Body of pancreas (tissue), 4 donors: ENCODE measurements around the gene ARHGAP22. TPM values are rescaled to one million over a fixed set of nuclear protein-coding genes. Genes with fewer than 3 reads are reported as not detected.

Source experiments
- ATAC-seq: fragments of 150-250 bp; one replicate; pipeline ENCODE4 v1.9.1; 2016
- DNase-seq, 4 donors: peaks; one replicate each; pipeline ENCODE4 v3.0.0-alpha.2; 2019
- H3K27ac ChIP-seq, 4 donors: fragments of 200-600 bp; sonication (generic); 1 replicate in 3 of 4; 2 replicates in 1 of 4; pipeline versions ENCODE4 v1.5.1 to v1.6.1; 2016 to 2019; ENCODE audit warnings: mild to moderate bottlenecking in 1 of 4, mixed read lengths in 1 of 4, moderate library complexity in 1 of 4
- H3K27me3 ChIP-seq, 2 donors: fragments of 200-600 bp; sonication (generic); one replicate each; pipeline ENCODE4 v1.6.0; 2016; ENCODE audit warnings: mild to moderate bottlenecking in 1 of 2
- H3K36me3 ChIP-seq, 2 donors: fragments of 200-600 bp; sonication (generic); replicated peaks in 1 of 2; 2 replicates each; pipeline ENCODE4 v1.5.1; 2016; ENCODE audit warnings: low read depth in 2 of 2; ENCODE audit not compliant: insufficient read depth in 1 of 2
- H3K4me1 ChIP-seq: fragments of 200-600 bp; sonication (generic); one replicate; pipeline ENCODE4 v1.6.0; 2016
- H3K4me3 ChIP-seq, 2 donors: fragments of 200-600 bp; sonication (generic); 1 replicate in 1 of 2; 2 replicates in 1 of 2; pipeline ENCODE4 v1.5.1; 2016 to 2019
- H3K9me3 ChIP-seq, 3 donors: fragments of 200-600 bp; sonication (generic); 1 replicate in 2 of 3; 2 replicates in 1 of 3; pipeline ENCODE4 v1.5.1; 2016
- CTCF ChIP-seq, 7 experiments: fragments of 450-650 bp in 4 of 7; fragments of 200-600 bp in 3 of 7; sonication (generic) in 3 of 7; IDR thresholded peaks; one replicate each; pipeline ENCODE4 v1.5.1; 2016 to 2019; ENCODE audit warnings: antibody characterized with exemption in 7 of 7
- POLR2A ChIP-seq, 3 donors: fragments of 450-650 bp; IDR thresholded peaks; one replicate each; pipeline ENCODE4 v1.6.1; 2016; ENCODE audit warnings: antibody characterized with exemption in 3 of 3, mild to moderate bottlenecking in 2 of 3
- WGBS, 2 donors: methylation state at CpG; one replicate each; pipeline ENCODE4 v1.1.5; 2017; 5-methylcytosine and 5-hydroxymethylcytosine counted together
- intact Hi-C: fragments of 100-400 bp; cut with DNase I; formaldehyde crosslinking; loops from one replicate; pipeline ENCODE4 v1.15.1; 2023
- total RNA-seq, 2 donors: library from RNA; depleted of rRNA; stranded (reverse); fragments of >200 nt; gene quantifications; one replicate each; pipeline ENCODE4 v1.1.0, GENCODE V29; 2016

The ARHGAP22 gene
- total RNA-seq, 2 donors from 2014 or later: 1.6 to 4.6 TPM

GRCh38 chr10:48495282-48496045, 109.4 kb downstream of the ARHGAP22 start:
- TF ChIP-seq POLR2A (IDR thresholded peaks at IDR 0.05) (no peak), CTCF (IDR thresholded peaks at IDR 0.05) (no peak)
- H3K4me1 ChIP-seq: no peaks in the 10 kb centered on the region
- no peak for DNase-seq
- no peak for ATAC-seq
- no peaks in the 10 kb centered on the region for H3K36me3 ChIP-seq
- WGBS, 2 donors: 75 to 81% methylated on average over 10 to 11 of the region's 11 CpGs
- no peak overlapping the region for H3K27ac ChIP-seq
- no peak overlapping the region for H3K4me3 ChIP-seq
- H3K27me3 ChIP-seq: no peaks in the 10 kb centered on the region
- intact Hi-C loops: no loop called here
- no peaks in the 10 kb centered on the region for H3K9me3 ChIP-seq

GRCh38 chr10:48494611-48495010, 110.3 kb downstream of the ARHGAP22 start:
- no peak for DNase-seq
- no peak for ATAC-seq
- Histone ChIP-seq H3K36me3 (no peaks in the 10 kb centered on the region), H3K9me3 (no peaks in the 10 kb centered on the region), H3K4me1 (no peaks in the 10 kb centered on the region), H3K27ac (no peak overlapping the region), H3K4me3 (no peak overlapping the region), H3K27me3 (no peaks in the 10 kb centered on the region)
- intact Hi-C loops: no loop called here
- WGBS, 2 donors: 81% methylated on average over 5 of the region's 5 CpGs
- TF ChIP-seq CTCF (IDR thresholded peaks at IDR 0.05): no peak

GRCh38 chr10:48494073-48494472, 110.8 kb downstream of the ARHGAP22 start:
- H3K4me1 ChIP-seq: no peaks in the 10 kb centered on the region
- no peak for DNase-seq

GRCh38 chr10:48493083-48493871, 111.6 kb downstream of the ARHGAP22 start:
- intact Hi-C loops: no loop called here
- Histone ChIP-seq H3K27ac (no peak overlapping the region), H3K4me1 (no peaks in the 10 kb centered on the region), H3K36me3 (no peaks in the 10 kb centered on the region), H3K27me3 (no peaks in the 10 kb centered on the region), H3K9me3 (no peaks in the 10 kb centered on the region), H3K4me3 (no peak overlapping the region)
- ATAC-seq (no peak), DNase-seq (peak in 1 of 4 donors; percentile 27)
- TF ChIP-seq POLR2A (IDR thresholded peaks at IDR 0.05): no peak
- WGBS, 2 donors: 67 to 76% methylated on average over 12 to 15 of the region's 16 CpGs

More at GRCh38 chr10:48494073-48494472, 110.8 kb downstream of the ARHGAP22 start:
- Histone ChIP-seq H3K27me3 (no peaks in the 10 kb centered on the region), H3K9me3 (no peaks in the 10 kb centered on the region), H3K4me3 (no peak overlapping the region), H3K36me3 (no peaks in the 10 kb centered on the region), H3K27ac (no peak overlapping the region)
- TF ChIP-seq CTCF (IDR thresholded peaks at IDR 0.05) (no peak), POLR2A (IDR thresholded peaks at IDR 0.05) (no peak)
- 77 to 90% methylated on average over 6 to 8 of the region's 8 CpGs for WGBS, 2 donors
- no peak for ATAC-seq
- intact Hi-C loops: no loop called here

- intact Hi-C loops: no loop called here
- H3K36me3 ChIP-seq: no peaks in the 10 kb centered on the region
- no peak for TF ChIP-seq POLR2A (IDR thresholded peaks at IDR 0.05)
- no peak for TF ChIP-seq CTCF (IDR thresholded peaks at IDR 0.05)
- no peak for ATAC-seq
- H3K4me1 ChIP-seq: no peaks in the 10 kb centered on the region
- no peaks in the 10 kb centered on the region for H3K9me3 ChIP-seq
- 51 to 65% methylated on average over 2 of the region's 2 CpGs for WGBS, 2 donors
- no peak for DNase-seq
- no peak overlapping the region for H3K27ac ChIP-seq
- no peaks in the 10 kb centered on the region for H3K27me3 ChIP-seq
- no peak overlapping the region for H3K4me3 ChIP-seq
These were observed 112.7 kb downstream of the ARHGAP22 start for GRCh38 chr10:48492201-48492600.
